MM.1S (cell line): Measurements from ENCODE around the gene SMC6.

Experiments used
- DNase-seq: peaks from one replicate; pipeline ENCODE4 v3.0.0-alpha.2; 2015
- H2AFZ ChIP-seq: fragments of 300-600 bp; sonication (generic); 2 replicates; pipeline ENCODE4 v1.6.0; 2016; ENCODE audit warnings: antibody characterized with exemption, low read length
- H3F3A ChIP-seq: fragments of 300-600 bp; sonication (generic); 2 replicates; pipeline ENCODE4 v1.6.1; 2016; ENCODE audit warnings: mild to moderate bottlenecking, antibody characterized with exemption, low read length, moderate library complexity, mixed read lengths; ENCODE audit not compliant: insufficient read depth
- H3K27ac ChIP-seq: fragments of 300-600 bp; sonication (generic); 2 replicates; pipeline ENCODE4 v1.5.1; 2016; ENCODE audit warnings: mild to moderate bottlenecking, low read length
- H3K27me3 ChIP-seq: fragments of 300-600 bp; sonication (generic); replicated peaks from 2 replicates; pipeline ENCODE4 v1.6.0; 2016; ENCODE audit warnings: low read length; ENCODE audit not compliant: insufficient read depth
- H3K36me3 ChIP-seq: fragments of 300-600 bp; sonication (generic); replicated peaks from 2 replicates; pipeline ENCODE4 v1.6.1; 2016; ENCODE audit warnings: mild to moderate bottlenecking, low read length, mixed read lengths; ENCODE audit not compliant: insufficient read depth
- H3K4me1 ChIP-seq: fragments of 300-600 bp; sonication (generic); 2 replicates; pipeline ENCODE4 v1.6.1; 2016; ENCODE audit warnings: low read length, mixed read lengths
- H3K4me2 ChIP-seq: fragments of 300-600 bp; sonication (generic); 2 replicates; pipeline ENCODE4 v1.6.0; 2016; ENCODE audit warnings: low read depth, low read length
- H3K4me3 ChIP-seq: fragments of 300-600 bp; sonication (generic); 2 replicates; pipeline ENCODE4 v1.5.1; 2016; ENCODE audit warnings: low read length, mixed read lengths
- H3K79me2 ChIP-seq: fragments of 300-600 bp; sonication (generic); 2 replicates; pipeline ENCODE4 v1.6.1; 2016; ENCODE audit warnings: mixed run types, low read length, mixed read lengths
- H3K9ac ChIP-seq: fragments of 300-600 bp; sonication (generic); 2 replicates; pipeline ENCODE4 v1.6.1; 2016; ENCODE audit warnings: low read length, mixed read lengths
- H3K9me2 ChIP-seq: fragments of 300-600 bp; sonication (generic); replicated peaks from 2 replicates; pipeline ENCODE4 v1.6.1; 2016; ENCODE audit warnings: mild to moderate bottlenecking, low read length, mixed read lengths; ENCODE audit not compliant: insufficient read depth
- H3K9me3 ChIP-seq: fragments of 300-600 bp; sonication (generic); replicated peaks from 2 replicates; pipeline ENCODE4 v1.6.1; 2016; ENCODE audit warnings: mild to moderate bottlenecking, low read length, mixed read lengths; ENCODE audit not compliant: insufficient read depth
- H4K20me1 ChIP-seq: fragments of 300-600 bp; sonication (generic); 2 replicates; pipeline ENCODE4 v1.6.1; 2016; ENCODE audit warnings: mild to moderate bottlenecking, low read length, moderate library complexity, mixed read lengths; ENCODE audit not compliant: insufficient read depth
- EZH2 ChIP-seq: fragments of 300-600 bp; sonication (generic); optimal IDR thresholded peaks from 2 replicates; pipeline ENCODE3; 2017; ENCODE audit warnings: low read depth, mild to moderate bottlenecking, antibody characterized with exemption, low read length, mixed read lengths
- EZH2phosphoT487 ChIP-seq: fragments of 300-600 bp; sonication (generic); IDR thresholded peaks from 2 replicates; pipeline ENCODE4 v1.6.1; 2018; ENCODE audit warnings: antibody characterized with exemption, low read length
- TF ChIP-seq, protein P1 (sequence below): fragments of 300-600 bp; sonication (generic); IDR thresholded peaks from 2 replicates; pipeline ENCODE4 v1.5.1; 2016; ENCODE audit warnings: antibody characterized with exemption, low read length, mixed read lengths

SMC6 gene

DNA sequence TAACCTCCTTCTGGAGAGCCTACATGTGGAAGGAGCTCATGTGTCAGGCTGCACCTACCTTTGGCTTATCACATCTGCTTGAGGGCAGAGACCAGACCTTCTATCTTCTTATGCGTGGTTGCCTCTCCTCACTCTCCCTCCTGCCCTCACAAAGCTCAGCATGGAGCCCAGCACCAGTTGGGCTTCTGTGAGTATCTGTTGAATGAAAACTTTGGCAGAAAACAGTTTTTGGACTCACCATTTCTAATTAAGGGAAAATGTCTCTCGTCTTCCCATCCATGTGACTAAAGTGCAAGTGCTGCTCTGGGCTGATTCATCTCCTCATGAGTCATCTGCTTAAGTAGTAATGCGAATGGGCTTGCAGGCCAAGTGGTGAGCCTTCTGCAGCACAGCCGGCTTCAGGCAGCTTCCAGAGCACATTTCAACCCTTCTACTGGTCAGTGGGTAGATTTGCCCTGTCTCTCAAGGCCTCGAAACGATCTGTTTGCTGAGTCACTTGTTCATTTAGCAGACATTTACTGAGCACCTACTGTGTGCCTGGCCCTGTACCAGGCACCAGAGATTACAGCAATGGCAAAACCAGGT lies 110.5 kb downstream of the SMC6 start:
- Histone ChIP-seq H2AFZ (no peak overlapping the region), H3K27me3 (no peaks in the 10 kb centered on the region), H3K9me2 (no peaks in the 10 kb centered on the region), H3K9me3 (no peaks in the 10 kb centered on the region), H4K20me1 (no peaks in the 10 kb centered on the region), H3K4me2 (no peak overlapping the region), H3K36me3 (no peaks in the 10 kb centered on the region), H3K79me2 (no peaks in the 10 kb centered on the region), H3K4me1 (peaks cover 2% of the 10 kb centered on the region; the same call in 1 of the 2 replicates), H3K4me3 (no peak overlapping the region), H3K27ac (no peak overlapping the region), H3K9ac (no peak overlapping the region), H3F3A (no peaks in the 10 kb centered on the region)
- TF ChIP-seq EZH2: no peak
- TF ChIP-seq EZH2phosphoT487: no peak
- TF ChIP-seq, protein P1, sequence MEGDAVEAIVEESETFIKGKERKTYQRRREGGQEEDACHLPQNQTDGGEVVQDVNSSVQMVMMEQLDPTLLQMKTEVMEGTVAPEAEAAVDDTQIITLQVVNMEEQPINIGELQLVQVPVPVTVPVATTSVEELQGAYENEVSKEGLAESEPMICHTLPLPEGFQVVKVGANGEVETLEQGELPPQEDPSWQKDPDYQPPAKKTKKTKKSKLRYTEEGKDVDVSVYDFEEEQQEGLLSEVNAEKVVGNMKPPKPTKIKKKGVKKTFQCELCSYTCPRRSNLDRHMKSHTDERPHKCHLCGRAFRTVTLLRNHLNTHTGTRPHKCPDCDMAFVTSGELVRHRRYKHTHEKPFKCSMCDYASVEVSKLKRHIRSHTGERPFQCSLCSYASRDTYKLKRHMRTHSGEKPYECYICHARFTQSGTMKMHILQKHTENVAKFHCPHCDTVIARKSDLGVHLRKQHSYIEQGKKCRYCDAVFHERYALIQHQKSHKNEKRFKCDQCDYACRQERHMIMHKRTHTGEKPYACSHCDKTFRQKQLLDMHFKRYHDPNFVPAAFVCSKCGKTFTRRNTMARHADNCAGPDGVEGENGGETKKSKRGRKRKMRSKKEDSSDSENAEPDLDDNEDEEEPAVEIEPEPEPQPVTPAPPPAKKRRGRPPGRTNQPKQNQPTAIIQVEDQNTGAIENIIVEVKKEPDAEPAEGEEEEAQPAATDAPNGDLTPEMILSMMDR: no peak
- no peak for DNase-seq

DNA sequence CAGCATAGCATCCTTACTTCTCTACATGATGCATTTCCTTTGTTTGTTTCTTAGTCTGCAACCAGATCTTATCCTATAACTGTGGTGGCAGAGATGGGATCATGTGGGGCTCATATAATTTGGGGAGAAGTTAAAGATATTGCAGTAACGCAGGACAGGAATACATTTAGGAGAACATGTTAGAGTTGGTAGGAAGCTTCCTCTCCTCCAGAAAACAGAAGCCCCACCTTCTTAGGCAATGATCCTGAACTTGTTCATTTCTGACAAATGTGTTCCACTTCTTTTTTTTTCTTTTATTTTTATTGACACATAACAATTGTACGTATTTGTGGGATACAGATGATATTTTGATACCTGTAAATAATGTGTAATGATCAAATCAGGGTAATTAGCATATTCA lies 113.2 kb downstream of the SMC6 start:
- Histone ChIP-seq H3K9ac (no peak overlapping the region), H3K79me2 (no peaks in the 10 kb centered on the region), H3F3A (no peaks in the 10 kb centered on the region), H3K36me3 (no peaks in the 10 kb centered on the region), H3K27me3 (no peaks in the 10 kb centered on the region), H3K27ac (no peak overlapping the region), H3K4me2 (no peak overlapping the region), H3K4me3 (no peak overlapping the region), H4K20me1 (no peaks in the 10 kb centered on the region), H3K9me3 (no peaks in the 10 kb centered on the region), H3K4me1 (no peaks in the 10 kb centered on the region), H3K9me2 (no peaks in the 10 kb centered on the region), H2AFZ (no peak overlapping the region)
- TF ChIP-seq, protein P1: no peak
- TF ChIP-seq EZH2phosphoT487 (no peak), EZH2 (no peak)
- no peak for DNase-seq

DNA sequence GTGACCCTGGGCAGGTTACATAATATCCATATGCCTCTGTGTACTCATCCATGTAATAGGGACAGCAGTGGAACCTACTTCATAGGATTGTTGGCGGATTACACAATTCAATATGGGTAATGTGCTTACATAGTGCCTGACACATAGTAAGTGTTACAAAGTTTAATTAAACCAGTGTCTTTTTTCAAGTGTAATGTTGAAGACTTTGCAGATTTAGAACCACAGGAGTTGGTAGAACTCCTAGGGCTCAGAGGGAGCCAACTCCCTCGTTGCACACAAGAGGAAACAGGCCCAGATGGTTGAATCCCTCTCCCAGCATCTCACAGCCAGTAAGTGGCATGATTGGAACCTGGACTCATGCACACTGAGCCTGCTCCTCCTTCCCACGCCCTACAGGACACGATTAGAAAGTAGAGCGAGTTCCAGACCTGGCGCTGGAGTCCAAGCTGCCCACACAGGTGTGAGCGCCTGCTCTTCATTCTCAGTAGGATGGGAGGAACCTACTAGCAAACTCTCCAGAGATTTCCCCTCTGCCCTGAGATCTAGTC lies 115.3 kb downstream of the SMC6 start:
- Histone ChIP-seq H3K4me3 (no peak overlapping the region), H3F3A (no peaks in the 10 kb centered on the region), H3K4me1 (no peaks in the 10 kb centered on the region), H3K4me2 (no peak overlapping the region), H3K9me3 (no peaks in the 10 kb centered on the region), H3K9ac (no peak overlapping the region), H3K27me3 (no peaks in the 10 kb centered on the region), H3K27ac (no peak overlapping the region), H4K20me1 (no peaks in the 10 kb centered on the region), H3K9me2 (no peaks in the 10 kb centered on the region), H3K36me3 (no peaks in the 10 kb centered on the region), H2AFZ (no peak overlapping the region), H3K79me2 (no peaks in the 10 kb centered on the region)
- TF ChIP-seq EZH2 (no peak), EZH2phosphoT487 (no peak)
- TF ChIP-seq, protein P1: no peak
- no peak for DNase-seq
